SJSA1 (cell line): ENCODE measurements around the gene CCDC197. TPM values are rescaled to one million over a fixed set of nuclear protein-coding genes. Genes with fewer than 3 reads are reported as not detected.

Experiments used
- DNase-seq, 2 experiments: peaks; one replicate each; pipeline ENCODE4 v3.0.0-alpha.2; 2015 to 2020; ENCODE audit warnings: low spot score in 2 of 2, low read depth in 1 of 2
- H3K27ac ChIP-seq: fragments of 250-450 bp; sonication (Bioruptor Pico); 2 replicates; pipeline ENCODE4 v1.5.1; 2020; ENCODE audit warnings: mild to moderate bottlenecking, moderate library complexity
- H3K27me3 ChIP-seq: fragments of 250-450 bp; sonication (Bioruptor Pico); replicated peaks from 2 replicates; pipeline ENCODE4 v1.5.1; 2020; ENCODE audit warnings: mild to moderate bottlenecking, moderate library complexity
- H3K36me3 ChIP-seq: fragments of 250-450 bp; sonication (Bioruptor Pico); 2 replicates; pipeline ENCODE4 v1.5.1; 2020; ENCODE audit warnings: mild to moderate bottlenecking
- H3K4me1 ChIP-seq: fragments of 250-450 bp; sonication (Bioruptor Pico); replicated peaks from 2 replicates; pipeline ENCODE4 v1.6.1; 2021; ENCODE audit warnings: mild to moderate bottlenecking
- H3K4me3 ChIP-seq: fragments of 250-450 bp; sonication (Bioruptor Pico); 2 replicates; pipeline ENCODE4 v1.5.1; 2020; ENCODE audit warnings: mild to moderate bottlenecking
- H3K9me3 ChIP-seq: fragments of 250-450 bp; sonication (Bioruptor Pico); replicated peaks from 2 replicates; pipeline ENCODE4 v1.5.1; 2020; ENCODE audit warnings: mild to moderate bottlenecking
- total RNA-seq: library from RNA; depleted of rRNA; stranded (reverse); fragments of >200 nt; shearing (Covaris generic); gene quantifications from 2 replicates; pipeline ENCODE4 v1.2.3, GENCODE V29; 2014; rRNA removed

The CCDC197 gene
- total RNA-seq: not detected in 2 replicates

DNA sequence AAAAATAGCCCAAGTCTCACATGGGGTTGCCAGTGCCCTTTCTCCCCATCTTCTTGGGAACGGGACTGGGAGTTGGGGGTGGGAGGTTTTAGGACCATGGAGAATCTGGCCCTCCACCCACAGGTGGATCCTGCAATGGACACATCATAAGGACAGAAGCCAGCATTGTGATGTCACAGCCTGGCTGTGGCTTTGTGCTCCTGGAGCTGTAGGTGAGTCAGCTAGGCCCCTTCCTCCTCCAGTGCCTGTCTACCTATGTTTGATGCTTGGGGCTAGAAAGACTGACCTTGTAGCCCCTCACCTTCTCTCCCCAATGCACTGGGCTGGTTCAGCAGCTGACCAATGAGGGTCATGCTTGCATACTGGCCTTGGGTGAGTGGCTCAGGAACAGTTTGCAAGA, at the start of gene CCDC197:
TSS of gene CCDC197 (plus strand) at position 220 of the 400 bp plus-strand sequence. CDS start 831 bp downstream, outside the sequence.
- DNase-seq: no peak
- no peaks in the 10 kb centered on the region for H3K9me3 ChIP-seq
- H3K27me3 ChIP-seq: no peaks in the 10 kb centered on the region
- H3K4me3 ChIP-seq: no peak within 1 kb of the TSS
- H3K27ac ChIP-seq: no peak within 1 kb of the TSS
- peaks cover 14% of the 10 kb centered on the region for H3K4me1 ChIP-seq
- no peaks in the 10 kb centered on the region for H3K36me3 ChIP-seq

DNA sequence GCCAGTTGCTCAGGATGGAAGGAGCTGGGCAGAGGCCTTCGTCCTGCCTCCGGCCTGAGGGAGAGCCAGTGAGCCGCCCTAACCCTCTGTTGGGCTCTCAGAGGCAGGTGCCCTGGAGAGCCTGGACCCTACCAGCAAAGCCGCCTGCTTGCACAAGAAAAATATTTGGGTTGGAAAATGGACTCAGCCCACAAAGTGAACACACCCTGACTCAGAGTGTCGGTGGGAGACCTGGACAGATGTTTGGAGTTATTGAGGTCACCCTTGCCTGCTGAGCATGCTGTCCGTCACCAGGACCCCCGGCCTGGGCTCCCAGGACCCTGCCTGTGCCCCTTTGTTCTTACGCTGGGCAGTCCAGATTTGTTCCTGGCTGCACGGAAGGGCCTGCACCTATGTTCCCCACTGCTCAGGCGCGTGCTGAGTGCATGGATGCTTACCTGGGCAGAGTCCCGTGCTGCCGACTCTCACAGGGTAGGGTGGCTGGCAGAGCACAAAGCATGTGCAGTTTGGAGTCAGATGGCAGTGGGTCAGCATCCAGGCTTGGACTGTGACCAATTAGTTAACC, 47.5 kb upstream of the CCDC197 start:
- Histone ChIP-seq H3K27me3 (no peaks in the 10 kb centered on the region), H3K4me1 (peaks cover 11% of the 10 kb centered on the region), H3K9me3 (no peaks in the 10 kb centered on the region), H3K36me3 (peaks cover 8% of the 10 kb centered on the region; the same call in 1 of the 2 replicates), H3K4me3 (no peak overlapping the region), H3K27ac (no peak overlapping the region)
- no peak for DNase-seq

DNA sequence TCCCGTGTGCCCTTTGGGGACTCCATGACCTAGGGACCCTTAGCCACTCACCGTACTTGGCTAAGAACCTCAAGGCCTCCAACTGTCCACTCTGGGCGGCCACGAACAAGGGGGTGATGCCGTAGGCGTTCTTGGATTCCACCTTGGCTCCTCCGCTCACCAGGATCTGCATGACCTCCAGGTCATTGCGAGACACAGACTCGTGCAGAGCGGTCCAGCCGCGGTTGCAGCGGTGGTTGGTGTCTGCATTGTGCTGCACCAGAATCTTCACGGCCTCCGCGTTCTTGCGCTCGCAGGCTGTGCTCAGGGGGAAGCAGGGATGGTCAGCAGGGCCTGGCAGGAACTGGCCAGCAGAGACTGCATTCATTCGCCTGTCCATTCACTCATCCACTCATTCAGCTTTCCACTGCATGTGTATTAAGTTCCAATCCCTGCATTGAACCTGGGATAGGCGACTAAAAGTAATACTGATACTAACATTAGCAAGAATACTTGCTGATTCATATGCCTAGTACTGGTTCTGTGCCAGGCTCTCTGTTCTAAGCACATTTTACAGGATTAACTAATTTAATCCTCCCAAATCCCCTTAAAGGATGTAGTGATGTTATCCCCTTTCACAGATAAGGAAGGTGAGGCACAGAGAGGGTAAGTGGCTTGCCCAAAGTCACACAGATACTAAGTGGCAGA, 46.0 kb upstream of the CCDC197 start:
- H3K36me3 ChIP-seq: peaks cover 5% of the 10 kb centered on the region; the same call in 1 of the 2 replicates
- peaks cover 6% of the 10 kb centered on the region for H3K4me1 ChIP-seq
- H3K27ac ChIP-seq: no peak overlapping the region
- H3K27me3 ChIP-seq: no peaks in the 10 kb centered on the region
- DNase-seq: no peak
- H3K4me3 ChIP-seq: no peak overlapping the region
- H3K9me3 ChIP-seq: no peaks in the 10 kb centered on the region

DNA sequence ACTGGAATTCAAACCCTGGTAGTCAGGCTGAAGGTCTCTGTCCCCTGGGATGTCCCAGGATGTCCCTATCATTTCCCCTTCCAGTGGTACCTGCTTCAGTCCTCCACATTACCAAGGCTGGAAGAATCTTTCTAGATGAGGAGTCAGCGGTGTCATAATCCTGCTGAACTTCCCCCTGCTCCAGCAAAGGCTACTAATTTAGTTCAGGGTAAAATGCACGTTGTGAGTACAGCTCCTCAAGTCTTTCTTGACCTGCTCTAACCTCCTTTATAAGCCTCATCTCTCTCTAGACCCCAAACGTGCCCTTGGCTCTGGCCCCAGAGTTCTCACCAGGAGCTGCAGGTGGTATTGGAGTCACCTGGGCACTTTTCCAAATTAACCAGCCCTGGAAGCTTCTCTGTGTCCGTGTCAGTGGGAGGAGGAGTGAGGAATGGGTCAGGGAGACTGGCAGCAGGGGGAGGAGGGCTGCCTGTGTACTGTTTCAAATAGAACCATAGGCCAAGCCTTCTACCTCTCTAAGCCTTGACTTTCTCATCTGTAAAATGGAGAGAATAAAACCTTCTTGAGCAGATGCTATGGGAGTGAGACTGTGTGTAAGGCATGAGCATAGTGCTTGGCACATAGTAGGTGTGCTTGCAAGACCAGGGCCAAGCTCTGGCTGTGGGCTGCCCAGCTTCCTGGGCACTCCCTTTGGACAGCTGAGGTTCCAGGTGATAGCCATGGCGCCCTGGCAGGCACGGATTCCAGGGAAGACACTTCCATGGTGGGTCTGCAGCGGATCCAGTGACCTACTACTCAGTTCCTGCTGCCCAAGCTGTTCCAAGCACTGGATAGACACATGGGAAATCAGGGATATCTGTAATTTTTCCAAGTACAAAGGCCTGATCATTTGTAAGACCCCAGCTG, 45.2 kb upstream of the CCDC197 start:
- Histone ChIP-seq H3K9me3 (no peaks in the 10 kb centered on the region), H3K4me3 (no peak overlapping the region), H3K27me3 (no peaks in the 10 kb centered on the region), H3K36me3 (peaks cover 5% of the 10 kb centered on the region; the same call in 1 of the 2 replicates), H3K4me1 (no peaks in the 10 kb centered on the region), H3K27ac (no peak overlapping the region)
- no peak for DNase-seq

DNA sequence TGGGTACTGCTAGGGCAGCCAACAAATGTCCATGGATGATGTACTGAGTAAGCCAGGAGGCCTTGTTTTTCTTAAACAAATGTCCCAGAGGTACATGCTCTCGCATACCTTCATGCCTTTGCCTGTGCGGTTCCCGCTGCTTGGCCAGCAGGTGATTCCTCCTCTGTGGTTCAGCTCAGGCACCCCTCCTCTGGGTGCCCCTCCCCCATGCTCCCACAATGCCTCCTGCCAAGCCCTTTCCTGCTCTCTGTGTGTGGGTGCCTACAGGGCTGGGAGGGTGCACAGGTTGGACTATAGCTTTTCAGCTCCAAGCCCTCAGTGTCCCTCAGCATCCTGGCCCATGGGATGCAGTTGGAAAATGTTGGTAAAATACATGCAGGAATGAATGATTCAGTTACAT, 44.3 kb upstream of the CCDC197 start:
- no peak overlapping the region for H3K27ac ChIP-seq
- DNase-seq: no peak

DNA sequence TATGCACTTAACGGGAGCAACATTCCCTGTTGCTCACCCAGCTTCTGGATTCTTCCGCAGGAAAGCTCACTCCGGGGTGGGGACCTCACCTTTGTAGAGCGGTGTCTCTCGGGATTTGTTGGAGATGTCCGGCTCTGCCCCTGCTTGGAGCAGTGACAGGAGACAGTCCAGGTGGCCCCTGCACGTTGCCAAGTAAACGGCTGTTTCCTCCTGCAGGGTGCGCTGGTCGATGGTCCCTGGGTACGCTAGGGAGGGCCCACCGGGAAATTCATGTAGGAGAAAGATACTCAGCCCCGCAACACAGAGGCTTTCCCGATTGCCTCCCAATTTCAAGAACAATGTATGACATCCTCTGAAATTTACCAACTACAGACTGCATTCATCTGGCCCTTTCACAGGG, 43.8 kb upstream of the CCDC197 start:
- Histone ChIP-seq H3K27ac (no peak overlapping the region), H3K9me3 (no peaks in the 10 kb centered on the region), H3K36me3 (no peaks in the 10 kb centered on the region; the same call in 1 of the 2 replicates), H3K27me3 (no peaks in the 10 kb centered on the region), H3K4me3 (no peak overlapping the region), H3K4me1 (peaks cover 7% of the 10 kb centered on the region)
- no peak for DNase-seq

More for the DNA sequence above, 44.3 kb upstream of the CCDC197 start:
- H3K4me1 ChIP-seq: peaks cover 2% of the 10 kb centered on the region
- H3K9me3 ChIP-seq: no peaks in the 10 kb centered on the region
- no peak overlapping the region for H3K4me3 ChIP-seq
- H3K27me3 ChIP-seq: no peaks in the 10 kb centered on the region
- H3K36me3 ChIP-seq: no peaks in the 10 kb centered on the region; the same call in 1 of the 2 replicates

DNA sequence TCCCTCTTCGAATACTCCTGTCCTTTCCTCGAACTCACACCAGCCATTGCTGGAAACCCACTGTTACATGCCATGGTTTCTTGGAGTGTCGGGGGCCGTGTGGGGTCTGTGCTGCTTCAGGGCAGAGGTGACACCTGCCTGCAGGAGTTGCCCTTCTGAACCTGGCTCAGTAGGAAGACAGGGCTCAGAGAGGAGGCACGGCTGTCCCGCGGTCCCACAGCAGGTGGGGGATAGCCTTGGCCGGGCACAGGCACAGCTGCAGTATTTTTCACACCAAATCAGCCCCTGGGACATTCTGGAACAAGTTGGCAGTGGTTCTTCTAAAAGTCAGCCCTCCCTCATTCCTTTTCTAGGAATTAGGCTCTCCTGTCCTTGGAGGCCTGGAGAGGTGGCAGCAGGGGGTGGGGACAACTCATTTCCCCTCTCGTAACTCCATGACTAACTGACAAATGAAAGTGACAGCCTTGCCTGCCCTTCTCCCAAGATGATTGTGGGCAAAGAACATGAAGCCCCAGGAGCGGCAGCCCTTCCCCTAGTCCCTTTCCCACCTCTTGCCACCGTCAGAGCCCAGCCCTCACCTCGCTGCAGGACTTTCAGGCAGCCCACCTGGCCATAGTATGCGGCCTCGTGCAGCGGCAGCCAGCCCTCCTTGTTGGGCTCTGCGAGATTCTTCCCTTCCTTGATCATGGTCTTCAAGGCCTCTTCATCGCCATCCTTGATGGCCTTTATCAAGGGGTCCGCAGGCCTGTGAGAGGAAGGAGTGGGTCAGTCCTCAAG, 43.2 kb upstream of the CCDC197 start:
- no peaks in the 10 kb centered on the region for H3K27me3 ChIP-seq

DNA sequence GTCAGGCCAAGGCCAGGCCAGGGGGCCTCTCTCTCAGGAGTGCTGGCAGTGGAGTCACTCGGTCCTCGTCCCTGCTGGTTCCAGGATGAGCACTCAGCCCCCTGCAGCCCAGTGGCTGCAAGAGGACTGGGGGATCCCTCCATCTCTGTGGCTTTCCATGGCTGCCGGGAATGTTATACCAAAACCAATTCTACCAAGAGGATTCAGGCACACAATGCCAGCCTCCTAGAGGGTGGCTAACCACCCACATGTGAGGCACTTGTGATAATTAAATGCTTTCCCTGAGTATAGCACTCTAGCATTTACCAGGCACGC, 42.6 kb upstream of the CCDC197 start:
- Histone ChIP-seq H3K27ac (no peak overlapping the region), H3K4me3 (no peak overlapping the region), H3K36me3 (no peaks in the 10 kb centered on the region; the same call in 1 of the 2 replicates), H3K27me3 (no peaks in the 10 kb centered on the region), H3K4me1 (peaks cover 19% of the 10 kb centered on the region), H3K9me3 (no peaks in the 10 kb centered on the region)
- DNase-seq: no peak

More for the DNA sequence above, 43.2 kb upstream of the CCDC197 start:
- Histone ChIP-seq H3K4me3 (no peak overlapping the region), H3K9me3 (no peaks in the 10 kb centered on the region), H3K36me3 (no peaks in the 10 kb centered on the region; the same call in 1 of the 2 replicates), H3K27ac (no peak overlapping the region), H3K4me1 (peaks cover 13% of the 10 kb centered on the region)
- no peak for DNase-seq

DNA sequence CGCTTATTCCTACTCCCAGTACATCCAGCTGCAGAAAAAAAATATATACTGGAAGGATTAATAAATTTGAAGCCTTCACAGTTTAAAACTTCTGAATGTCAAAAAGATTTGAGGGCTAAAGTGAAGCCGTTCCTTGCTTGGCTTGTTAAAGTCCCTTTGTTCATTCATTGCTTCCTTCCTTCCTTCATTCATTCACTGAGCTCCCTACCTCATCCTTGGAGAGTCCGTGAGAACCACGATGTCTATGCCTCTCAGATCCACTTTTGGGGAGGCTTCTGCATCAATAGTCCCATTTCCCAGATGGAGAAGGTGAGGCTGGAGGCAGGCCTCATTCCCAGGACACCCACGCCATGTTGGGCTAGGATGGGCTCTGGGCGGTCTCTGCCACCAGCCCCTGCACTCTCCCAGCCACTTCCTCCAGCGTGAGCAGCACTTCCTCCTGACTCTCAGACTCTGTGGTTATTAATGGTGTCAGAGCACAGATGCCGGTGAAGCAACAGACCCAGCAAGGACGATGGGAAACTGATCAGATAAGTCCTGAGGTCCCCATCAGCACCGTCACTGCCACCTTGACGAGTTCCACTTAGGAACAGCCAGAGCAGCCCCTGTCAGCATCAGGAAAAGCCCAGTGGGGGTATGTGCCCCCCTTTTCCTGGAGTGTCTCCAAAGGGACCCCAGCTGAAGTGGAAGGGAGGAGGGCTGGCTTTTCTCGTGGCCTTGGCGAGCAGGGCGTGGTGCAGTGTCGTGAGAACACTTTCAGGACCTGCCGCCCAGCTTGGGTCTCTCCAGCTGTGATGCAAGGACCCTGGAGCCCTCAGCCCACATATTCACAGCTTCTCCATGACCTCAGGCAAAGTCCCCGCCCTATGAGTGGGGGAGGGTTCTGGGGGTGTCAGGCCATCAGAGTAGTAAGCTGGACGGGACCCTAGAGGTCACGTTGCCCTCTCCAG, 41.9 kb upstream of the CCDC197 start:
- no peaks in the 10 kb centered on the region; the same call in 1 of the 2 replicates for H3K36me3 ChIP-seq

DNA sequence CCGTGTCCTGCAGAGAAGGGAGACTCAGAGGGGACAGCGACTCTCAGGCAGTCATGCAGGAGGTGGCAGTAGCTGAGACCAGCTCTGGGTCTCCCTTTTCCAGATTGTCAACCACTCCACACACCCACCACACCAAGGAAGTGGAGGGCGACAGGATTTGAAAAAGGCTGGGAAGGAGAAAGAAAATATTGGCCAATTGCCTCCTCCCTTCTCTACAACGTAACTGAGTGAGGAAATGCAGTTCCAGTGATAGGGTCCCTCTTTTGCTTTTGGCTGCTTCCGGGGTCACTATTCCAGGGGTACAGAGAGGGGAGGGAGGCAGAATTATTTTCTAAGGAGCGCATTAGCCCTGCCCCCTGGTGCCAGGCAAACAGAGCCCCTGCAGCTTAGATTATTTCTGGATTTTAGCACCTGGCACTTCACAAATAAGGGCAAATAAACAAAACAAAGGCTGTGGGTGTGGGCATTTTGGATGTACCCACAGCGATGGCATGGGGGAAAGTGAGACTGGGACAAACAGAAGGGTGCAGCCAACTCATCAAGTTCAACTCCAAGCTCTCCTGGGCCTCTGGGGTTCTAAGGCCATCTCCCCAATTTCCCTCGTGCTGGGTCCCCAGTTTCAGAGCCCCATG, 41.1 kb upstream of the CCDC197 start:
- Histone ChIP-seq H3K27ac (no peak overlapping the region), H3K36me3 (no peaks in the 10 kb centered on the region; the same call in 1 of the 2 replicates), H3K9me3 (no peaks in the 10 kb centered on the region), H3K4me1 (peaks cover 30% of the 10 kb centered on the region), H3K4me3 (no peak overlapping the region), H3K27me3 (no peaks in the 10 kb centered on the region)
- DNase-seq: no peak

More for the DNA sequence above, 41.9 kb upstream of the CCDC197 start:
- DNase-seq: no peak
- Histone ChIP-seq H3K9me3 (no peaks in the 10 kb centered on the region), H3K27me3 (no peaks in the 10 kb centered on the region), H3K27ac (no peak overlapping the region), H3K4me1 (peaks cover 26% of the 10 kb centered on the region), H3K4me3 (no peak overlapping the region)

DNA sequence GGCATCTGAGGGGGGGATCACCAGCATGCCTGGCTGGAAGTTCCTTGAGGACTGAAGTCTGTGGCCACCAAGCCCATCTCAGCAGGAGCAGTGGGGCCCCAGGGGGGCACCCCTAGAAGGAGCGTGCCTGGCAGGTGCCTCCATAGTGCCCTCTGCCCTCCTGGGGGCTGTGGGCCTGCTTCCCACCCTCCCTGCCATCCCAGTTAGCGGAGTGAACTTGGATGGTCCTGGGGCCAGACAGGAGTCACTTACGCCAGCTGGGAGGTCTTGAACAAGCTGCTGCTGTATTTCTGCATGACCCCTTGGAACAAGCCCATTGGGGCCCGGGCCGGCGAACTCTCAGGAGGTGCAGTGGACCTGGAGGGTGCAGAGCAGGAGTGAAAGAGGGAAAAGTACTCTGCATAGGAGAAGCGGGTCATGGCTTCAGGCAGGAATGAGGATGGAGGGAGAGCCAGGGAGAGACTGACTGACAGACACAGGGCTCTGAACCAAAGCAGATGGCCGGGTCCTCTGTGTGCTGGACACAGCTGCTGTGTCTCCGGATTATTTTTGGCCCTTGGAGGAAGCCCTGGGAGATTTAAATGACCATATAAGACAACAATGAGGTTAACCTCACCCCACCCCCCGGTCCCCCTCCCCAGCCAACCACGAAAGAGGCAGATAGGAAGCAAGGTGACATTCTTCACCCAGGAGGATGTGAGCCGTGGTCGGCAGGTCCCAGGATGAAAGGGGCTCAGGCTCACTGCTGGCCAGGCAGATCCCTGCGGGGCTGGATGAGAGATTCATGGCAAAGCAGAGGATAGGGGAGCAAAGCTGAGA, 40.4 kb upstream of the CCDC197 start:
- DNase-seq: no peak
- no peak overlapping the region for H3K27ac ChIP-seq
- H3K4me1 ChIP-seq: peaks cover 30% of the 10 kb centered on the region
- no peak overlapping the region for H3K4me3 ChIP-seq
- no peaks in the 10 kb centered on the region for H3K27me3 ChIP-seq
- no peaks in the 10 kb centered on the region; the same call in 1 of the 2 replicates for H3K36me3 ChIP-seq
- H3K9me3 ChIP-seq: no peaks in the 10 kb centered on the region
